ENCODE data around the gene EFHC2.
A peak's percentile ranks its signal among the peaks of the same experiment; 100 is the strongest.

The EFHC2 gene

GRCh38 chrX:44343412-44344141 lies at the start of gene EFHC2:
EFHC2 (minus strand) TSS chrX:44343672; CDS start chrX:44343588, 84 bp downstream.
- peak in 1 of 3 donors; percentile 16 for DNase-seq (ENCODE audit: low read depth in 2 of 3, low spot score in 1 of 3)

- DNase-seq (ENCODE audit: low read depth in 2 of 3, low spot score in 1 of 3) = no peak
Observed at GRCh38 chrX:44392767-44393166, 49.3 kb upstream of the EFHC2 start.

GRCh38 chrX:44384688-44385338 lies 41.3 kb upstream of the EFHC2 start:
- DNase-seq (ENCODE audit: low read depth in 2 of 3, low spot score in 1 of 3) = no peak

- no peak for DNase-seq (ENCODE audit: low read depth in 2 of 3, low spot score in 1 of 3)
Observed at GRCh38 chrX:44382871-44383270, 39.4 kb upstream of the EFHC2 start.

GRCh38 chrX:44352758-44353157 lies 9.3 kb upstream of the EFHC2 start:
- DNase-seq (ENCODE audit: low read depth in 2 of 3, low spot score in 1 of 3) = no peak

- no peak for DNase-seq (ENCODE audit: low read depth in 2 of 3, low spot score in 1 of 3)
Observed at GRCh38 chrX:44349561-44349960, 6.1 kb upstream of the EFHC2 start.

- no peak for DNase-seq (ENCODE audit: low read depth in 2 of 3, low spot score in 1 of 3)
Observed at GRCh38 chrX:44344687-44345086, 1.2 kb upstream of the EFHC2 start.

GRCh38 chrX:44344194-44344593 lies 722 bp upstream of the EFHC2 start:
- peak; percentile 14 to 33 (median 24) for DNase-seq (ENCODE audit: low read depth in 2 of 3, low spot score in 1 of 3)

GRCh38 chrX:44342866-44343265 lies 606 bp downstream of the EFHC2 start:
- DNase-seq (ENCODE audit: low read depth in 2 of 3, low spot score in 1 of 3) = no peak

GRCh38 chrX:44338361-44338760 lies 5.1 kb downstream of the EFHC2 start:
- no peak for DNase-seq (ENCODE audit: low read depth in 2 of 3, low spot score in 1 of 3)

GRCh38 chrX:44332437-44332836 lies 11.0 kb downstream of the EFHC2 start:
- DNase-seq (ENCODE audit: low read depth in 2 of 3, low spot score in 1 of 3) = no peak

- DNase-seq (ENCODE audit: low read depth in 2 of 3, low spot score in 1 of 3) = no peak
Observed at GRCh38 chrX:44330227-44330626, 13.2 kb downstream of the EFHC2 start.

GRCh38 chrX:44319550-44319949 lies 23.9 kb downstream of the EFHC2 start:
- DNase-seq (ENCODE audit: low read depth in 2 of 3, low spot score in 1 of 3) = no peak

- DNase-seq (ENCODE audit: low read depth in 2 of 3, low spot score in 1 of 3) = no peak
Observed at GRCh38 chrX:44317181-44317580, 26.3 kb downstream of the EFHC2 start.

- no peak for DNase-seq (ENCODE audit: low read depth in 2 of 3, low spot score in 1 of 3)
Observed at GRCh38 chrX:44314808-44315207, 28.7 kb downstream of the EFHC2 start.

- no peak for DNase-seq (ENCODE audit: low read depth in 2 of 3, low spot score in 1 of 3)
Observed at GRCh38 chrX:44314259-44314734, 29.2 kb downstream of the EFHC2 start.

- DNase-seq (ENCODE audit: low read depth in 2 of 3, low spot score in 1 of 3) = no peak
Observed at GRCh38 chrX:44312421-44312820, 31.1 kb downstream of the EFHC2 start.

GRCh38 chrX:44310227-44310626 lies 33.2 kb downstream of the EFHC2 start:
- DNase-seq (ENCODE audit: low read depth in 2 of 3, low spot score in 1 of 3) = no peak

GRCh38 chrX:44308869-44309268 lies 34.6 kb downstream of the EFHC2 start:
- DNase-seq (ENCODE audit: low read depth in 2 of 3, low spot score in 1 of 3) = no peak

- no peak for DNase-seq (ENCODE audit: low read depth in 2 of 3, low spot score in 1 of 3)
Observed at GRCh38 chrX:44306356-44306755, 37.1 kb downstream of the EFHC2 start.

- DNase-seq (ENCODE audit: low read depth in 2 of 3, low spot score in 1 of 3) = no peak
Observed at GRCh38 chrX:44305921-44306320, 37.6 kb downstream of the EFHC2 start.

GRCh38 chrX:44303119-44303518 lies 40.4 kb downstream of the EFHC2 start:
- DNase-seq (ENCODE audit: low read depth in 2 of 3, low spot score in 1 of 3) = no peak

GRCh38 chrX:44299177-44299576 lies 44.3 kb downstream of the EFHC2 start:
- no peak for DNase-seq (ENCODE audit: low read depth in 2 of 3, low spot score in 1 of 3)

All from stimulated activated CD4-positive, alpha-beta T cell treated with anti-CD3 and anti-CD28 coated beads, Interleukin-12 subunit alpha, Interleukin-12 subunit beta, amount 100 ng/mL, for 48 hours (primary cell).